GM18909 (cell line): Measurements from ENCODE around the gene TRAP1.

Source experiments
- ATAC-seq: cut with Tn5 transposase; IDR thresholded peaks from one replicate; pipeline ENCODE4 v1.9.1; 2021; ENCODE audit warnings: mild to moderate bottlenecking; ENCODE audit not compliant: unreplicated experiment, poor library complexity

The TRAP1 gene

DNA sequence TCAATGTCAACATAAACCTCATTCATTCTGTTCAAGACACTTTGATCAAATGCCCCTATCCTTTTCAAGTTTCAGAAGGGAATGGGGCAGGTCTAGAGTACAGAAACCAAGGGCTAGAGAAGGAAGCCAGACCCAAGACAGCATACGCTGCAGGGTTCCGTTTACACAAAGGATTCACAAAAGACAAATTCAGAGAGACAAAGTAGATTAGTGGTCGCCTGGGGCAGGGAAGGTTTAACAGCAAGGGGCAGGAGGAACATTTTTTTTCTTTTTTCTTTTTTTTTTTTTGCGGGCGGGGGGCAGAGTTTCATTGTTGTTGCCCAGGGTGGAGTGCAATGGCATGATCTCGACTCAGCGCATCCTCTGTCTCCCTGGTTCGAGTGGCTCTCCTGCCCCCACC lies 19.9 kb upstream of the TRAP1 start:
- no peak for ATAC-seq

DNA sequence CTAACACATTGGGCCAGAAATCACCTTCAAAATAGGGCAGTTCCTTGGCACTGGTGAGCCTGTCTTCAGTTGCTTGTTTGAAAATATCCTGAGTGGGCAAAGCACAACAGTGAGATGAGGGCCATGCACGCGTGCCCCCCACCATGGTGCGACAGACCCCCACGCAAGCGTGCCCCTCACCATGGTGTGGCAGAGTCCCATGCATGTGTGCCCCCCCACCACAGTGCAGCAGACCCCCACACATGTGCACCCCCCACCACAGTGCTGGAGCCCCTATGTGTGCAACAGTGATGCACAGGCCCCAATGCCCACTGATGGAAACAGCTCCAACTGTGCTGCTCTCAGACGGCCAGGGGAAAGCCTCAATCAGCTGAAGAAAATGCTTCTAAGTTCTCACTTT lies 18.8 kb upstream of the TRAP1 start:
- no peak for ATAC-seq

DNA sequence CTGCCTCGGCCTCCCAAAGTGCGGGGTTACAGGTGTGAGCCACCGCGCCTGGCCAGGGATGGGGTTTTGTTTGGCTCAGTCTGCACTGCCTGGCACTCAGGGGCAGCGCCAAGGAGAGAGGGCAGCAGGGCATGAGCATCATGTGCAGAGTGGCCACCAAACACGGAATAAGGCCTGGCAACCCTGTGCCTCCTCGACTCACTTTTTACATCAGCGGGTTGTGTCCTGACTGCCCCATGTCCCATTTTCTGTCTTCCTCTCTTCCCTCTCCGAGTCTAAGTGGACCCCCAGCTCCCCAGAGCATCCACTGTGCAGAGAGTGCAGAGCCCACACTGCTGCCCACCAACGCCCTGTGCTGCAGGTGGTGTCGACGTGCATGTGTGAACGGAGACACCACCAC lies 18.2 kb upstream of the TRAP1 start:
- ATAC-seq, result no peak

DNA sequence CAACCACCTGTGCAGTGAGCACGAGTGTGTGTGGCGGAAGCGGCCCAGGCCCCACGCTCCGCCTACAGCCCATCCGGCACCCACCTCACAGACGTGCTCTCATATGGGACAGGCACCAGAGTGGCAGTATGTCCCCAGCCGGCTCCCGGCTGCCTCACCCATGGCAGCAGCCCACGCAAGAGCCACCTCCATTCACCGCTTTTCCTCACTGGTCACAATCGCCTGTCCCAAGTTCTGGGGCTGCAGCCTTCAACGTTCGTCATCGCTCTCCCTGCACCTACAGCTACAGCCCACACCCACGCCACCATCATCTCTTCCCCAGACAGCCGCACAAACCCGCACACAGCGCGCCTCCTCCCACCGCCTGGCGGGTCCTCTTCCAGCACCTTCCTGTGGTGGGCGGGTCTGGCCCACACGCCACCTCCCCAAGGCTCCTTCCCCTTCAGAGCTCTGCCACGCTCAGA lies 17.5 kb upstream of the TRAP1 start:
- no peak for ATAC-seq

DNA sequence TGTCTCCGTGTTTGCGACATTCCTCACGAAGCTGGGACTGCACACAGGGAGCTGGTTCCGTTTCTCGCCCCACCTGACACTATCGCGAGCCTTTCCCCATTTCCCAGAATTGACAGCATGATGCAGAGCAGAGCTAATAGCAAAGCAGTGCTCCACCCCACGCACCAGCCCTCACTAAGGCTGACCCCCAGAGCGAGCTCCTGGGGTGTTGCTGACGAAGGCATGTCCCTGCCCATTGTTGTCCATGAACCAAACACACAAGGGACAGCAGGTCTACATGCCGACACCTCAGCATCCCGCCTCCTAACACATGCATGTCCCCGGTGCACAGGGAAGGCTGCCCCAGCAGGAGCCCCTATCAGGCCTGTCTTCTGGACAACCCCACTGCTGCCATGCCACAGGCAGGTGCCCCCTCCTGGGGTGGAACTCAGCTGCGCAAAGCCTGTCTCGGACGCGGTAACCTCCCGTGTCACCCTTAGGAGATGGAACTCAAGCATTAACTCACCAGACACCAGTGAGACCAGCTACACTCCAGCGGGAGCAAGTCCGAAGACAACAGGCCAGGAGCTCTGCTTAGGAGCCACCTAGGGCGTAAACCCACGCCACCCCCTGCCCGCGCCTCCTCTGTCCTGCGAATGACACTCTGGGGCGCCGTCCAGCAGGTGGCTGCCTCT lies 16.9 kb upstream of the TRAP1 start:
- no peak for ATAC-seq

DNA sequence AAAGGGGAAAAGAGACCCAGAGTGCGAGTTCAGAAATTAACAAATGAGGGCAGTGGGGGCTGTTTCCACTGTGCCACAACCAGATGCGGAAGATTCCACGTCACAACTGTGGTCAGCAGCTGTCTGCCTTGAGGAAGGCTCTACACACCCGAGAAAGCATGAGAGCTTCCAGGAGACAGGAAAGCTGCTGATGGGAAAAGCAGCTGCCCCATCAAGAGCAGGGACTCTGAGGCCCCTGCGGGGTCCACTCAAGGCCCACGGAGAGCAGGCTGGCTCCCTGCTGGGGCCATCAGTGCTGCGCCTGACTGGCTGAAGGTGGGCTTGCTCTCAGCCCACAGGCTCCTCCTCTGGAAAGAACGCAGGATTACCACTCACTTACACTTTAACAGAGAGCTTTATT lies 14.8 kb upstream of the TRAP1 start:
- no peak for ATAC-seq

- ATAC-seq, result no peak
These were observed 14.0 kb upstream of the TRAP1 start for GRCh38 chr16:3731126-3731935.

GRCh38 chr16:3730161-3731125 lies 13.1 kb upstream of the TRAP1 start:
- ATAC-seq, result no peak

- no peak for ATAC-seq
These were observed 12.1 kb upstream of the TRAP1 start for GRCh38 chr16:3729161-3730112.

DNA sequence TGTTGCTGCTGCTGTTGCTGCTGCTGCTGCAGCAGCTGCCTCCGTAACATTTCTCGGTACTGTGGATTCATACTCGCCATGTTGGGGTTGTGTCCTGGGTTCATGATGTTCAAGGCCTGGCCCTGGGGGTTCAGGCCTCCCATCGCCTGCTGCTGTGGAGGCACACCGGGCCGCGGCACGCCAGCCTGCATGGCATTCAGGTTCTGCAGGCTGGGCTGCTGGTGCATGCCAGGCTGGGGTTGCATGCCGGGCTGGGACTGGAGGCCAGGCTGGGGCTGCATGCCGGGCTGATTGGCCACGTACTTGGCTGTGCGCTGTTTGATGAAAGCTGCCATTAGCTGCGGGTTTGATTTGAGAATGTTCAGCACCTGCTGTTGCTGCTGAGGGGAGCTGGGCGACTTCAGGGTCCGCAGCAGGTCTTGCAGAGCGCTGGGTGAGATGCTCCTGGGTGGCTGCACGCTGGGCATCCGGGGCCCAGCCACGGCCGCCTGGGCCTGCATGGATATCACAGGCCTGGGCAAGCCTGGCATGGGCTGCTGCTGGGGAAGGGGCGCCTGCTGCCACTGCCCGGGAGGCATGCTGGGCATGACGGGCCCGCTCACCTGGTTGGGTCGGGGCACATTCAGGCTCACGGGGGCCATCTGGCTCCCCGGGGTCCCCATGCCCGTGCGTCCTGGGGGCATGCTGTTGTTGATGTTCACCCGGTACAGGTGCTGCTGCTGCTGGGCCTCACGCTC lies 11.3 kb upstream of the TRAP1 start:
- ATAC-seq, result no peak

- ATAC-seq, result no peak
These were observed 10.6 kb upstream of the TRAP1 start for GRCh38 chr16:3727806-3728381.

GRCh38 chr16:3726021-3726687 lies 8.8 kb upstream of the TRAP1 start:
- ATAC-seq, result no peak

DNA sequence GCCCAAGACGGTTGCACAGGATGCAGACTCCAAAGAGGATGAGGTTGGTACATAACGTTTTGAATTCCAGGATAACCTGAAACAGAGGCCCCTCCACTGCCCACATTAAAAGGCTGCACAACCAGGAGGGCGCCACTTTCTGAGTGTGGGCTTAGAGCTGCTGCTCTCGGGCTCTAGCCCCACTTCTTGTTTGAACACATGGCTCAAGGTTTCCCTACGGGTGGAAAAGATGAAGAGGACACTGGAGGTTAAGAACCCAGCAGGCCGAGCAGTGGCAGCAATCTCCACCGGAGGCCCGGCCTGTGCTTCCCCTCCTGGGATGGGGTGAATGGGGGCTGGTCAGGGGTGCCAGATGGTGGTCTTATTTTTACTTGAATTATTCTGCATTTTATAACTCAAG lies 8.0 kb upstream of the TRAP1 start:
- ATAC-seq, result no peak

GRCh38 chr16:3722508-3722907 lies 5.2 kb upstream of the TRAP1 start:
- ATAC-seq, result no peak

GRCh38 chr16:3720418-3720817 lies 3.1 kb upstream of the TRAP1 start:
- ATAC-seq, result no peak

DNA sequence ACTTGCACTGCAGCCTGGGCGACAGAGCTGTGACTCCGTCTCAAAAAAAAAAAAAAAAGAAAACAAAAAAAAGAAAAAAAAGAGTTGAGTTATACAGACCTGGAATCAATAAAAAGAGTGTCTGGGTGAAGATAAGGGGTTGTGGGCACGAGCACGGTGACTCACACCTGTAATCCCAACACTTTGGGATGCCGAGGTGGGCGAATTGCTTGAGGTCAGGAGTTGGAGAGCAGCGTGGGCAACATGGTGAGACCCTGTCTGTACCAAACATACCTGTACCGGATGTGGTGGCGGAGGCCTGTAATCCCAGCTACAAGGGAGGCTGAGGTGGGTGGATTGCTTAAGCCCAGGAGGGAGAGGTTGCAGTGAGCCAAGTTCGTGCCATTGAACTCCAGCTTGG lies 1.3 kb upstream of the TRAP1 start:
- no peak for ATAC-seq

GRCh38 chr16:3718019-3718391 lies 681 bp upstream of the TRAP1 start:
- no peak for ATAC-seq

GRCh38 chr16:3716831-3717234 lies 491 bp downstream of the TRAP1 start:
- peak; percentile 33 for ATAC-seq
